Ovary (tissue), 9 donors: ENCODE measurements around the gene CDX1. TPM values are rescaled to one million over a fixed set of nuclear protein-coding genes. Genes with fewer than 3 reads are reported as not detected.

ENCODE experiments used
- DNase-seq, 5 donors: peaks; one replicate each; pipeline ENCODE4 v3.0.0-alpha.2; 2019 to 2020
- H3K27ac ChIP-seq, 2 donors: fragments of 200-600 bp; one replicate each; pipeline versions ENCODE4 v1.5.1 to v1.8.0; 2019 to 2022
- H3K27me3 ChIP-seq: fragments of 200-600 bp; one replicate; pipeline ENCODE4 v1.8.0; 2022
- H3K36me3 ChIP-seq: fragments of 200-600 bp; sonication (generic); one replicate; pipeline ENCODE4 v1.5.1; 2019
- H3K4me1 ChIP-seq: one replicate; pipeline ENCODE4 v1.8.1; 2013; ENCODE audit warnings: mild to moderate bottlenecking, moderate library complexity; ENCODE audit not compliant: insufficient read depth
- H3K4me3 ChIP-seq: fragments of 200-600 bp; sonication (generic); one replicate; pipeline ENCODE4 v1.5.1; 2017
- H3K9me3 ChIP-seq, 2 donors: fragments of 200-600 bp in 1 of 2; sonication (generic) in 1 of 2; one replicate each; pipeline versions ENCODE4 v1.5.1 to v1.8.1; 2013 to 2019; ENCODE audit warnings: mild to moderate bottlenecking in 1 of 2, moderate library complexity in 1 of 2
- CTCF ChIP-seq, 3 donors: fragments of 450-650 bp in 2 of 3; fragments of 200-600 bp in 1 of 3; IDR thresholded peaks; one replicate each; pipeline versions ENCODE4 v1.5.1 to v1.8.0; 2016 to 2022; ENCODE audit warnings: antibody characterized with exemption in 3 of 3, mild to moderate bottlenecking in 1 of 3
- EP300 ChIP-seq: sonication (generic); formaldehyde crosslinking; IDR thresholded peaks from one replicate; pipeline ENCODE4 v1.6.1; 2017; ENCODE audit warnings: antibody characterized with exemption
- POLR2A ChIP-seq: fragments of 450-650 bp; IDR thresholded peaks from one replicate; pipeline ENCODE4 v1.6.1; 2017; ENCODE audit warnings: antibody characterized with exemption, mild to moderate bottlenecking, moderate library complexity
- WGBS, 3 donors: extraction: QIAGEN DNeasy Blood & Tissue Kit in 1 of 3; methylation state at CpG; one replicate each; pipeline versions ENCODE4 v1.1.5 to v1.1.7; 2013 to 2017; 5-methylcytosine and 5-hydroxymethylcytosine counted together
- intact Hi-C, 4 donors: fragments of 100-400 bp; cut with DNase I; formaldehyde crosslinking; loops; one replicate each; pipeline versions ENCODE4 v1.11.0 to v1.15.1; 2022 to 2023
- polyA plus RNA-seq, 2 donors: library from polyadenylated mRNA; stranded (reverse); fragments of 200-250 nt in 1 of 2; fragments of 350-450 nt in 1 of 2; fragmentation: Illumina TruSeq in 1 of 2; extraction: RNeasy Lipid Tissue Mini Kit (QIAGEN cat#74804) in 1 of 2; gene quantifications; one replicate each; pipeline ENCODE4 v1.2.3, GENCODE V29; 2013 to 2014
- total RNA-seq, 7 donors: library from RNA; depleted of rRNA in 2 of 7; stranded (reverse); fragments of >200 nt in 2 of 7; fragmentation: NEBNext Ultra II Directional in 3 of 7; extraction: Animal tissue kit (Norgen Biotek cat#: 25700) in 3 of 7; gene quantifications; one replicate each; pipeline versions ENCODE4 v1.1.0 to v1.2.4, GENCODE V29; 2016 to 2023
- donor health status: DM: no; HTN: no; CAD: no; lungs with moderate emphysema.
- donor health status: DM: no; HTN: no; CAD: no.
- donor health status: Bipolar disorder and iron deficiency.
- donor health status: DM: yes; HTN: yes; CAD: no.
- donor health status: DM: no; HTN: no; CAD: no.
- donor health status: DM: yes; HTN: yes; CAD: no.

CDX1 gene
- total and polyA plus RNA-seq, 9 donors: 0.18 to 1.4 (median 0.58) TPM

- TF ChIP-seq EP300 (no peak), CTCF (IDR thresholded peaks at IDR 0.05) (no peak), POLR2A (no peak)
- DNase-seq: no peak
- no peak overlapping the region for H3K27ac ChIP-seq
- H3K4me3 ChIP-seq: no peak overlapping the region
- WGBS, 3 donors: 84 to 91% (median 84%) methylated on average over 3 of the region's 3 CpGs
- H3K36me3 ChIP-seq: no peaks in the 10 kb centered on the region
- H3K4me1 ChIP-seq: no peaks in the 10 kb centered on the region
- intact Hi-C loops: no loop called here
- no peaks in the 10 kb centered on the region for H3K9me3 ChIP-seq
- no peaks in the 10 kb centered on the region for H3K27me3 ChIP-seq
Measured at GRCh38 chr5:150189326-150189725, 22.7 kb downstream of the CDX1 start.

- 3 to 12% (median 3%) methylated on average over 12 to 58 of the region's 58 CpGs for WGBS, 3 donors
- DNase-seq: peak in 1 of 5 donors; percentile 30
- no peaks in the 10 kb centered on the region for H3K4me1 ChIP-seq
- H3K36me3 ChIP-seq: no peaks in the 10 kb centered on the region
- no peak within 1 kb of the TSS for H3K27ac ChIP-seq
- H3K27me3 ChIP-seq: no peaks in the 10 kb centered on the region
- H3K4me3 ChIP-seq: no peak within 1 kb of the TSS
- intact Hi-C loops: no loop called here
- H3K9me3 ChIP-seq: no peaks in the 10 kb centered on the region
- no peak for TF ChIP-seq CTCF (IDR thresholded peaks at IDR 0.05)
- TF ChIP-seq POLR2A: no peak
- no peak for TF ChIP-seq EP300
Measured at GRCh38 chr5:150189728-150190502, 23.3 kb downstream of the CDX1 start, which contains the start of gene SLC6A7. Gene SLC6A7 (plus strand): TSS chr5:150190062. CDS start chr5:150190328, 266 bp downstream.

GRCh38 chr5:150190503-150190979 lies 24.0 kb downstream of the CDX1 start:
- 41 to 52% (median 49%) methylated on average over 13 to 16 of the region's 16 CpGs for WGBS, 3 donors
- H3K4me1 ChIP-seq: no peaks in the 10 kb centered on the region
- H3K27ac ChIP-seq: no peak overlapping the region
- no peaks in the 10 kb centered on the region for H3K9me3 ChIP-seq
- no peaks in the 10 kb centered on the region for H3K36me3 ChIP-seq
- DNase-seq: peak in 1 of 5 donors; percentile 21
- H3K27me3 ChIP-seq: no peaks in the 10 kb centered on the region
- intact Hi-C loops: no loop called here
- TF ChIP-seq POLR2A: no peak
- no peak for TF ChIP-seq CTCF (IDR thresholded peaks at IDR 0.05)
- TF ChIP-seq EP300: no peak
- H3K4me3 ChIP-seq: no peak overlapping the region

- Histone ChIP-seq H3K9me3 (no peaks in the 10 kb centered on the region), H3K36me3 (no peaks in the 10 kb centered on the region), H3K4me1 (no peaks in the 10 kb centered on the region), H3K4me3 (no peak overlapping the region), H3K27me3 (no peaks in the 10 kb centered on the region), H3K27ac (no peak overlapping the region)
- intact Hi-C loops: no loop called here
- no peak for DNase-seq
- WGBS, 3 donors: 45 to 60% (median 51%) methylated on average over 2 of the region's 2 CpGs
- TF ChIP-seq CTCF (IDR thresholded peaks at IDR 0.05) (no peak), POLR2A (no peak), EP300 (no peak)
Measured at GRCh38 chr5:150190987-150191386, 24.4 kb downstream of the CDX1 start.
